ENCODE data around the gene SCAI.
A peak's percentile ranks its signal among the peaks of the same experiment; 100 is the strongest.
"Not testable (repeated sequence)": the region's sequence is repeated elsewhere in the genome, so short reads cannot be mapped to it uniquely, and the experiment has no call there.

SCAI gene

DNA sequence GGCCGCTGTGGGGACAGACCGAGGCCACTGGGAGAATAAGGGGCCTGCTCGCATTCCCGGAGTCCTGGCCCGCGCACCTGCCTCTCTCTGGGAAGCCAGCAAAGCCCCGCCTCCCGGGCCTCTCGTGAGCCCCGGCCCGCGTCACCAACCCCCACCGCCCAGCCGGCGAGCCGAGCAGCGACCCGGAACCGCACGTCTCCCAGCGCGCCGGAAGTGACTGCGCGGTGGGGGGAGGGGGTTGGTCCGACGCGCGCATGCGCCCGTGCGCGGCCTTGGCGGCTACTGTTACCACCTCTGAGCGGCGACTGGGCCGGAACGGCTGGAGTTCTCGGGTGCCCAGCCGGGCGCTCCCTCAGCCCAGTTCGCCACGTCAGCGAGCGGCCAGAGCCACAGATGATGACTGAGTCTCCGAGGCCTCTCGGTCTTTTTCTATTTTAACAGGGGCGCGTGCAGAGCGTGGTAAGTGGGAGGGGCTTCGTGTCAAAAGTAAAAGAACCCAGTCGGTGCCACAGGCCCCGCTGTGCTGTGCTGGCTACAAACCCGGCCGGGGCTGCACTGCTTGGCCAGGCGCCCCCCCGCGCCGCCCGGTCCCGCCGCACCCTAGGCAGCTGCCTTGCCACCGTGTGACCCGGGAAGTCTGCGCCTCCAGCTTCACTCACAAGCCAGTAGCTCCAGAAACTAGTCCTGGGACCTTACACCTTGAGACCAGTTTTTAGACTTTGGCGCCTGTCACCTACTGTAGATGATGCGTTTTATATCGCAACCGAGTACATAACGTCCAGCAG is 202.2 kb downstream of the SCAI start, which contains the start of gene GOLGA1:
GOLGA1 (minus strand) TSS at position 190 of the 785 bp plus-strand sequence. CDS start 2,372 bp downstream, outside the sequence.
- peak; percentile 91 to 93 for DNase-seq

GRCh38 chr9:124940521-124940893 is 202.8 kb downstream of the SCAI start:
- no peak for DNase-seq

DNA sequence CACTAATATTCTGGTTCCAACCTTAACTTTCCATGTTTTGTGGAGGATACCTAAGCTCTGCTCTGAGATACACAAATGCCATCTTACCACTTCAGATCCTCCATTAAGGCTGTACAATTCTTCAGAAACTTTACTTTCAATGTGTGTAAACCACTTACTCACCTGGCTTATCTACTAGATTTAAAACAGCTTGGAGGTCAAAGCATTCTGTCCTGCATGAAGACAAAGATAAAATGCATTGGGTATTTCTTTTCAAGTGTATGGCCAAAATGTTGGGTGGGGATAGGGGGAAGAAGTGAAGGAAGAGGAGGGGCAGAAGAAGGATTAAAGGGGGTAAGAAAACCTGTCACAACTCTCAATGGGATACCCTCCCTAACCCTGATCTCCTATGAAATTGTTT is 203.4 kb downstream of the SCAI start:
- no peak for DNase-seq

GRCh38 chr9:124934290-124934689 is 209.0 kb downstream of the SCAI start:
- no peak for DNase-seq

GRCh38 chr9:124932333-124932732 is 211.0 kb downstream of the SCAI start:
- DNase-seq, result no peak

- DNase-seq, result no peak
Observed at GRCh38 chr9:124929464-124929863, 213.9 kb downstream of the SCAI start.

GRCh38 chr9:124928116-124928515 is 215.2 kb downstream of the SCAI start:
- no peak for DNase-seq

GRCh38 chr9:124920394-124920793 is 222.9 kb downstream of the SCAI start:
- DNase-seq, result not testable (repeated sequence)

GRCh38 chr9:124914753-124915405 is 228.4 kb downstream of the SCAI start:
- DNase-seq, result no peak

GRCh38 chr9:124913378-124913777 is 229.9 kb downstream of the SCAI start:
- DNase-seq, result no peak

- DNase-seq, result no peak
Observed at GRCh38 chr9:124911766-124912165, 231.6 kb downstream of the SCAI start.

DNA sequence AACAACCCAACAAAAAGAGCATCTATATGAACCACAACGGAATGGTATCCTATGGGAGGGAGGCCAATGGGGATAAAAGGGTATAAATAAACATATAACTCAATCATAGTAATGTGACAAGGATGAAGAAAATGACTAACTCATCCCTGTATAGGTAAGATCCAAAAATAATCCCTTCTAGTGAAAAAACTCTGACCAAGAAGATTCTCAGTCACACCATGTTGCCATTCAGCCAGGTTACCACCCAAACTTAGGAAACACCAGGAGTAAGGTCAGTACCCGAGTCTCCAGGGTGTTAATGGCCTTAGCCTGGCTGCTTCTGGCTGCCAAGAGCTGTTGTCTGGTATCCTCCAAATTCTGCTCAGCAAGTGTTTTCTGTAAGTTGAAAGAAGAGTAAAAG is 235.2 kb downstream of the SCAI start:
- DNase-seq, result no peak

DNA sequence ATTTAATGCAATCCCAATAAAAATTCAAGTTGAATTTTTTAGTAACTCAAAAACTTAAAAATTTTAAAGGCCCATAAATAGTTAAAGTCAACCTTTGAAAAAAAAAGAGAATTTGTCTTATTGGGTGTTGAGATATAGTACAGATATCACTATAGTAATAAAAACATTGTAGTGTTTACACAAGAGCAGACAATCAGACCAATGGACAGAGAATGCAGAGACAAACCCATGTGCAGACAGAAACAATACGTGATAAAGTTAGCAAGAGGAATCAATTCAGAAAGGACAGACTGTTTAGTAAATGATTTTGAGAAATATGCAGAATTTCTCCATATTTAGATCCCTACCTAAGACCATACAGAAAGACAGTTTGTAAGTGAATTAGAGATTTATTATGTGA is 236.4 kb downstream of the SCAI start:
- DNase-seq, result no peak

GRCh38 chr9:124899845-124900244 is 243.5 kb downstream of the SCAI start:
- no peak for DNase-seq

- DNase-seq, result no peak
Observed at GRCh38 chr9:124897570-124898460, 245.5 kb downstream of the SCAI start.

GRCh38 chr9:124894741-124895170 is 248.6 kb downstream of the SCAI start:
- peak; percentile 24 to 40 for DNase-seq

- DNase-seq, result no peak
Observed at GRCh38 chr9:124894035-124894740, 249.1 kb downstream of the SCAI start.
